ENCODE data around the gene TOM1L2. TPM values are rescaled to one million over a fixed set of nuclear protein-coding genes. Genes with fewer than 3 reads are reported as not detected.
"Not testable (repeated sequence)": the region's sequence is repeated elsewhere in the genome, so short reads cannot be mapped to it uniquely, and the experiment has no call there.

The TOM1L2 gene
- total RNA-seq, 1 experiment from 2014 or later: 6.4 TPM

GRCh38 chr17:17809531-17810083, 162.6 kb downstream of the TOM1L2 start:
- H3K79me2 ChIP-seq (ENCODE audit: low read length): no peaks in the 10 kb centered on the region
- H3K9ac ChIP-seq (ENCODE audit: low read length): no peak overlapping the region
- peaks cover 6% of the 10 kb centered on the region; the same call in 1 of the 2 replicates for H3K36me3 ChIP-seq (ENCODE audit: insufficient read depth, low read length)
- H3K4me2 ChIP-seq (ENCODE audit: low read depth, low read length, poor library complexity, severe bottlenecking): no peak overlapping the region
- no peak overlapping the region for H2AFZ ChIP-seq (ENCODE audit: low read length)
- DNase-seq: no peak
- no peaks in the 10 kb centered on the region for H3K9me3 ChIP-seq (ENCODE audit: low read length)
- H3K4me1 ChIP-seq (ENCODE audit: low read length): peaks cover 20% of the 10 kb centered on the region
- no peaks in the 10 kb centered on the region for H3K27me3 ChIP-seq (ENCODE audit: low read length)
- no peak overlapping the region for H3K27ac ChIP-seq (ENCODE audit: low read length)
- H4K20me1 ChIP-seq (ENCODE audit: insufficient read depth, low read depth, low read length): no peaks in the 10 kb centered on the region
- no peaks in the 10 kb centered on the region for H3K9me2 ChIP-seq (replicated peaks; ENCODE audit: insufficient read depth, low read length)
- H3K4me3 ChIP-seq (ENCODE audit: low read length): no peak overlapping the region

GRCh38 chr17:17808706-17809432, 163.3 kb downstream of the TOM1L2 start:
- Histone ChIP-seq H4K20me1 (ENCODE audit: insufficient read depth, low read depth, low read length) (no peaks in the 10 kb centered on the region), H3K9me3 (ENCODE audit: low read length) (no peaks in the 10 kb centered on the region), H3K9ac (ENCODE audit: low read length) (no peak overlapping the region), H3K4me2 (ENCODE audit: low read depth, low read length, poor library complexity, severe bottlenecking) (no peak overlapping the region), H3K36me3 (ENCODE audit: insufficient read depth, low read length) (peaks cover 13% of the 10 kb centered on the region), H3K27me3 (ENCODE audit: low read length) (no peaks in the 10 kb centered on the region), H2AFZ (ENCODE audit: low read length) (no peak overlapping the region), H3K4me1 (ENCODE audit: low read length) (peaks cover 20% of the 10 kb centered on the region), H3K4me3 (ENCODE audit: low read length) (no peak overlapping the region), H3K79me2 (ENCODE audit: low read length) (no peaks in the 10 kb centered on the region), H3K27ac (ENCODE audit: low read length) (no peak overlapping the region), H3K9me2 (replicated peaks; ENCODE audit: insufficient read depth, low read length) (no peaks in the 10 kb centered on the region)
- no peak for DNase-seq

- peaks cover 20% of the 10 kb centered on the region for H3K4me1 ChIP-seq (ENCODE audit: low read length)
- not testable (repeated sequence) for H3K9me2 ChIP-seq (replicated peaks; ENCODE audit: insufficient read depth, low read length); H3K4me3 ChIP-seq (ENCODE audit: low read length); H3K9me3 ChIP-seq (ENCODE audit: low read length); H3K4me2 ChIP-seq (ENCODE audit: low read depth, low read length, poor library complexity, severe bottlenecking); DNase-seq; H2AFZ ChIP-seq (ENCODE audit: low read length); H3K27me3 ChIP-seq (ENCODE audit: low read length); H3K9ac ChIP-seq (ENCODE audit: low read length); H4K20me1 ChIP-seq (ENCODE audit: insufficient read depth, low read depth, low read length); H3K79me2 ChIP-seq (ENCODE audit: low read length)
- peaks cover 14% of the 10 kb centered on the region for H3K36me3 ChIP-seq (ENCODE audit: insufficient read depth, low read length)
- H3K27ac ChIP-seq (ENCODE audit: low read length): peak overlapping the region; percentile 65
Observed at GRCh38 chr17:17808200-17808599, 164.0 kb downstream of the TOM1L2 start.

GRCh38 chr17:17807440-17807839, 164.8 kb downstream of the TOM1L2 start:
- H4K20me1 ChIP-seq (ENCODE audit: insufficient read depth, low read depth, low read length): no peaks in the 10 kb centered on the region
- H3K9me3 ChIP-seq (ENCODE audit: low read length): no peaks in the 10 kb centered on the region
- no peak overlapping the region for H3K4me2 ChIP-seq (ENCODE audit: low read depth, low read length, poor library complexity, severe bottlenecking)
- no peaks in the 10 kb centered on the region for H3K79me2 ChIP-seq (ENCODE audit: low read length)
- peak overlapping the region; percentile 65 for H3K27ac ChIP-seq (ENCODE audit: low read length)
- no peak overlapping the region for H3K9ac ChIP-seq (ENCODE audit: low read length)
- H2AFZ ChIP-seq (ENCODE audit: low read length): no peak overlapping the region
- H3K9me2 ChIP-seq (replicated peaks; ENCODE audit: insufficient read depth, low read length): no peaks in the 10 kb centered on the region
- peaks cover 14% of the 10 kb centered on the region for H3K36me3 ChIP-seq (ENCODE audit: insufficient read depth, low read length)
- H3K4me1 ChIP-seq (ENCODE audit: low read length): peaks cover 20% of the 10 kb centered on the region
- DNase-seq: no peak
- H3K27me3 ChIP-seq (ENCODE audit: low read length): no peaks in the 10 kb centered on the region
- H3K4me3 ChIP-seq (ENCODE audit: low read length): no peak overlapping the region

GRCh38 chr17:17806611-17807274, 165.5 kb downstream of the TOM1L2 start:
- H3K79me2 ChIP-seq (ENCODE audit: low read length): no peaks in the 10 kb centered on the region
- peaks cover 18% of the 10 kb centered on the region for H3K4me1 ChIP-seq (ENCODE audit: low read length)
- H4K20me1 ChIP-seq (ENCODE audit: insufficient read depth, low read depth, low read length): no peaks in the 10 kb centered on the region
- H3K27me3 ChIP-seq (ENCODE audit: low read length): no peaks in the 10 kb centered on the region
- no peak overlapping the region for H3K9ac ChIP-seq (ENCODE audit: low read length)
- H3K36me3 ChIP-seq (ENCODE audit: insufficient read depth, low read length): peaks cover 11% of the 10 kb centered on the region
- DNase-seq: no peak
- no peak overlapping the region for H3K4me2 ChIP-seq (ENCODE audit: low read depth, low read length, poor library complexity, severe bottlenecking)
- no peak overlapping the region for H3K4me3 ChIP-seq (ENCODE audit: low read length)
- no peak overlapping the region for H2AFZ ChIP-seq (ENCODE audit: low read length)
- no peak overlapping the region for H3K27ac ChIP-seq (ENCODE audit: low read length)
- no peaks in the 10 kb centered on the region for H3K9me3 ChIP-seq (ENCODE audit: low read length)
- no peaks in the 10 kb centered on the region for H3K9me2 ChIP-seq (replicated peaks; ENCODE audit: insufficient read depth, low read length)

- DNase-seq: no peak
- Histone ChIP-seq H3K27me3 (ENCODE audit: low read length) (no peaks in the 10 kb centered on the region), H3K4me2 (ENCODE audit: low read depth, low read length, poor library complexity, severe bottlenecking) (no peak overlapping the region)
Observed at GRCh38 chr17:17806035-17806434, 166.2 kb downstream of the TOM1L2 start.

GRCh38 chr17:17805575-17805974, 166.6 kb downstream of the TOM1L2 start:
- Histone ChIP-seq H2AFZ (ENCODE audit: low read length) (no peak overlapping the region), H3K4me1 (ENCODE audit: low read length) (peaks cover 24% of the 10 kb centered on the region), H3K27ac (ENCODE audit: low read length) (no peak overlapping the region), H3K9ac (ENCODE audit: low read length) (no peak overlapping the region), H3K27me3 (ENCODE audit: low read length) (no peaks in the 10 kb centered on the region), H4K20me1 (ENCODE audit: insufficient read depth, low read depth, low read length) (no peaks in the 10 kb centered on the region; the same call in 1 of the 2 replicates), H3K4me3 (ENCODE audit: low read length) (no peak overlapping the region), H3K9me2 (replicated peaks; ENCODE audit: insufficient read depth, low read length) (no peaks in the 10 kb centered on the region), H3K4me2 (ENCODE audit: low read depth, low read length, poor library complexity, severe bottlenecking) (no peak overlapping the region), H3K9me3 (ENCODE audit: low read length) (no peaks in the 10 kb centered on the region), H3K36me3 (ENCODE audit: insufficient read depth, low read length) (peaks cover 11% of the 10 kb centered on the region), H3K79me2 (ENCODE audit: low read length) (no peaks in the 10 kb centered on the region)
- DNase-seq: no peak

More at GRCh38 chr17:17806035-17806434, 166.2 kb downstream of the TOM1L2 start:
- H3K79me2 ChIP-seq (ENCODE audit: low read length): no peaks in the 10 kb centered on the region
- peaks cover 20% of the 10 kb centered on the region for H3K4me1 ChIP-seq (ENCODE audit: low read length)
- no peak overlapping the region for H3K9ac ChIP-seq (ENCODE audit: low read length)
- H3K9me2 ChIP-seq (replicated peaks; ENCODE audit: insufficient read depth, low read length): no peaks in the 10 kb centered on the region
- H2AFZ ChIP-seq (ENCODE audit: low read length): no peak overlapping the region
- H3K4me3 ChIP-seq (ENCODE audit: low read length): no peak overlapping the region
- no peaks in the 10 kb centered on the region for H3K9me3 ChIP-seq (ENCODE audit: low read length)
- H4K20me1 ChIP-seq (ENCODE audit: insufficient read depth, low read depth, low read length): no peaks in the 10 kb centered on the region; the same call in 1 of the 2 replicates
- H3K36me3 ChIP-seq (ENCODE audit: insufficient read depth, low read length): peaks cover 11% of the 10 kb centered on the region
- no peak overlapping the region for H3K27ac ChIP-seq (ENCODE audit: low read length)

- Histone ChIP-seq H3K27me3 (ENCODE audit: low read length) (no peaks in the 10 kb centered on the region), H3K4me3 (ENCODE audit: low read length) (no peak overlapping the region)
Observed at GRCh38 chr17:17804007-17804406, 168.2 kb downstream of the TOM1L2 start.

More at GRCh38 chr17:17804007-17804406, 168.2 kb downstream of the TOM1L2 start:
- peaks cover 8% of the 10 kb centered on the region for H3K36me3 ChIP-seq (ENCODE audit: insufficient read depth, low read length)
- DNase-seq: no peak
- no peaks in the 10 kb centered on the region; the same call in 1 of the 2 replicates for H4K20me1 ChIP-seq (ENCODE audit: insufficient read depth, low read depth, low read length)
- H3K4me1 ChIP-seq (ENCODE audit: low read length): peaks cover 36% of the 10 kb centered on the region
- H3K9ac ChIP-seq (ENCODE audit: low read length): no peak overlapping the region
- H3K27ac ChIP-seq (ENCODE audit: low read length): no peak overlapping the region
- H3K4me2 ChIP-seq (ENCODE audit: low read depth, low read length, poor library complexity, severe bottlenecking): no peak overlapping the region
- no peak overlapping the region for H2AFZ ChIP-seq (ENCODE audit: low read length)
- no peaks in the 10 kb centered on the region for H3K79me2 ChIP-seq (ENCODE audit: low read length)
- no peaks in the 10 kb centered on the region for H3K9me2 ChIP-seq (replicated peaks; ENCODE audit: insufficient read depth, low read length)
- no peaks in the 10 kb centered on the region for H3K9me3 ChIP-seq (ENCODE audit: low read length)
